AG04450 (cell line): Measurements from ENCODE around the gene NEO1. TPM values are rescaled to one million over a fixed set of nuclear protein-coding genes. Genes with fewer than 3 reads are reported as not detected.
"Not testable (repeated sequence)": the region's sequence is repeated elsewhere in the genome, so short reads cannot be mapped to it uniquely, and the experiment has no call there.

Experiments used
- CTCF ChIA-PET: fragments of 300-600, 350-600 bp; formaldehyde crosslinking; extraction: SDS; loops from one replicate; lab custom pipeline; 2022; ENCODE audit warnings: antibody characterized with exemption, inconsistent platforms; lab: Charles Lee
- POLR2A ChIA-PET: fragments of 350-600 bp; formaldehyde crosslinking; extraction: SDS; loops from one replicate; lab custom pipeline; 2021; ENCODE audit warnings: antibody characterized with exemption, inconsistent platforms; lab: Yijun Ruan, JAX
- DNase-seq: peaks from one replicate; pipeline ENCODE4 v3.0.0-alpha.2; 2011; ENCODE audit warnings: low read depth, low spot score
- H3K27ac ChIP-seq: one replicate; pipeline ENCODE4 v1.5.1; 2012; ENCODE audit warnings: low read depth, low read length, control low read depth
- H3K27me3 ChIP-seq: one replicate; pipeline ENCODE4 v1.6.0; 2012; ENCODE audit warnings: low read length; ENCODE audit not compliant: control insufficient read depth, insufficient read depth
- H3K4me3 ChIP-seq: 2 replicates; pipeline ENCODE4 v1.5.1; 2011; ENCODE audit warnings: mild to moderate bottlenecking, low read depth, low read length, control low read depth
- H3K9me3 ChIP-seq: 2 replicates; pipeline ENCODE4 v1.5.1; 2012; ENCODE audit warnings: low read length; ENCODE audit not compliant: control insufficient read depth, insufficient read depth
- CTCF ChIP-seq: IDR thresholded peaks from 2 replicates; pipeline ENCODE4 v1.5.1; 2011; ENCODE audit warnings: low read depth, low read length, control low read depth, inconsistent platforms
- polyA plus RNA-seq: library from polyadenylated mRNA; depleted of rRNA; stranded (reverse); fragments of >200 nt; gene quantifications from 2 replicates; pipeline ENCODE4 v1.2.3, GENCODE V29; 2011

Gene NEO1
- polyA plus RNA-seq, 1 experiment: 3.5 TPM

- CTCF ChIA-PET: no interaction called here
- Histone ChIP-seq H3K27me3 (no peaks in the 10 kb centered on the region), H3K9me3 (peaks cover 3% of the 10 kb centered on the region; the same call in 1 of the 2 replicates), H3K27ac (no peak overlapping the region), H3K4me3 (no peak overlapping the region)
- DNase-seq: no peak
- POLR2A ChIA-PET: no interaction called here
- no peak for TF ChIP-seq CTCF
Measured at GRCh38 chr15:73165844-73166243, 113.6 kb downstream of the NEO1 start.

- CTCF ChIA-PET, H3K27me3 ChIP-seq, H3K4me3 ChIP-seq, H3K27ac ChIP-seq, DNase-seq, POLR2A ChIA-PET, H3K9me3 ChIP-seq: not testable (repeated sequence)
Measured at GRCh38 chr15:73166711-73167110, 114.4 kb downstream of the NEO1 start.

- DNase-seq: no peak
- POLR2A ChIA-PET: no interaction called here
Measured at GRCh38 chr15:73168487-73168886, 116.2 kb downstream of the NEO1 start.

GRCh38 chr15:73171711-73172110 lies 119.4 kb downstream of the NEO1 start:
- no peak for DNase-seq
- ChIA-PET CTCF (no interaction called here), POLR2A (no interaction called here)
- Histone ChIP-seq H3K27me3 (no peaks in the 10 kb centered on the region), H3K4me3 (no peak overlapping the region), H3K9me3 (no peaks in the 10 kb centered on the region), H3K27ac (no peak overlapping the region)
- TF ChIP-seq CTCF: no peak

More at GRCh38 chr15:73168487-73168886, 116.2 kb downstream of the NEO1 start:
- Histone ChIP-seq H3K27me3 (no peaks in the 10 kb centered on the region), H3K9me3 (peaks cover 3% of the 10 kb centered on the region; the same call in 1 of the 2 replicates), H3K27ac (no peak overlapping the region), H3K4me3 (no peak overlapping the region)
- no peak for TF ChIP-seq CTCF
- CTCF ChIA-PET: no interaction called here

- Histone ChIP-seq H3K27ac (no peak overlapping the region), H3K4me3 (no peak overlapping the region), H3K9me3 (no peaks in the 10 kb centered on the region), H3K27me3 (no peaks in the 10 kb centered on the region)
- POLR2A ChIA-PET: no interaction called here
- no peak for TF ChIP-seq CTCF
- DNase-seq: no peak
- CTCF ChIA-PET: no interaction called here
Measured at GRCh38 chr15:73172508-73172907, 120.2 kb downstream of the NEO1 start.

GRCh38 chr15:73174171-73174570 lies 121.9 kb downstream of the NEO1 start:
- Histone ChIP-seq H3K27ac (no peak overlapping the region), H3K4me3 (no peak overlapping the region), H3K27me3 (no peaks in the 10 kb centered on the region), H3K9me3 (no peaks in the 10 kb centered on the region)
- ChIA-PET CTCF (no interaction called here), POLR2A (no interaction called here)
- no peak for DNase-seq
- no peak for TF ChIP-seq CTCF
